GM18502 (cell line): ENCODE measurements around the gene LSR.

ENCODE experiments used
- ATAC-seq: cut with Tn5 transposase; IDR thresholded peaks from one replicate; pipeline ENCODE4 v1.9.1; 2021; ENCODE audit warnings: mild to moderate bottlenecking; ENCODE audit not compliant: unreplicated experiment, poor library complexity

The LSR gene

DNA sequence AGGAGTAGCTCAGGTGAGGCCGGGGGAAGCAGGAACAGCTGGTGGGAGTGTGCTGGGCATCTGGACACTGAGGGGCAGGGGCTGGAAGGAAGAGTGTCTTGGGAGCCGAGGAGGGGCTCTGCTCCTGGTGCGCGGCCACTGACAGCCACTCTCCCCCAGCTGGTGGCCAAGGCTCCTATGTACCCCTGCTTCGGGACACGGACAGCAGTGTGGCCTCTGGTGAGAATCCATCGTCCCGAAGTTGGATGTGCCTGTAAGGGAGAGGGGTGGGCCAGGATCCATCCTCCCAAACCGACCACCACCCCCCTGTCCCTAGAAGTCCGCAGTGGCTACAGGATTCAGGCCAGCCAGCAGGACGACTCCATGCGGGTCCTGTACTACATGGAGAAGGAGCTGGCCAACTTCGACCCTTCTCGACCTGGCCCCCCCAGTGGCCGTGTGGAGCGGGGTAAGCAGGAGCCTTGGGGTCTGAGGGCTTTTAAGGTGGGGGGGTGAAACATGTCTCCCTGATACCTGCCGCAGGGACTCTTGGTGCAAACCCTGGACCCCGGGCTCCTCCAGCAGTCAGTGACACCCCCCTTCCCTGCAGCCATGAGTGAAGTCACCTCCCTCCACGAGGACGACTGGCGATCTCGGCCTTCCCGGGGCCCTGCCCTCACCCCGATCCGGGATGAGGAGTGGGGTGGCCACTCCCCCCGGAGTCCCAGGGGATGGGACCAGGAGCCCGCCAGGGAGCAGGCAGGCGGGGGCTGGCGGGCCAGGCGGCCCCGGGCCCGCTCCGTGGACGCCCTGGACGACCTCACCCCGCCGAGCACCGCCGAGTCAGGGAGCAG is 17.9 kb downstream of the LSR start:
- no peak for ATAC-seq

DNA sequence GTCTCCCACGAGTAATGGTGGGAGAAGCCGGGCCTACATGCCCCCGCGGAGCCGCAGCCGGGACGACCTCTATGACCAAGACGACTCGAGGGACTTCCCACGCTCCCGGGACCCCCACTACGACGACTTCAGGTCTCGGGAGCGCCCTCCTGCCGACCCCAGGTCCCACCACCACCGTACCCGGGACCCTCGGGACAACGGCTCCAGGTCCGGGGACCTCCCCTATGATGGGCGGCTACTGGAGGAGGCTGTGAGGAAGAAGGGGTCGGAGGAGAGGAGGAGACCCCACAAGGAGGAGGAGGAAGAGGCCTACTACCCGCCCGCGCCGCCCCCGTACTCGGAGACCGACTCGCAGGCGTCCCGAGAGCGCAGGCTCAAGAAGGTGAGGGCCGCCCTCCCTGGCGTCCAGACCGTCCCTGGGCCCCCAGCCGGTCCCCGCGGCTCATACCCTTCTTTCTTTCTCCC is 18.6 kb downstream of the LSR start:
- no peak for ATAC-seq

DNA sequence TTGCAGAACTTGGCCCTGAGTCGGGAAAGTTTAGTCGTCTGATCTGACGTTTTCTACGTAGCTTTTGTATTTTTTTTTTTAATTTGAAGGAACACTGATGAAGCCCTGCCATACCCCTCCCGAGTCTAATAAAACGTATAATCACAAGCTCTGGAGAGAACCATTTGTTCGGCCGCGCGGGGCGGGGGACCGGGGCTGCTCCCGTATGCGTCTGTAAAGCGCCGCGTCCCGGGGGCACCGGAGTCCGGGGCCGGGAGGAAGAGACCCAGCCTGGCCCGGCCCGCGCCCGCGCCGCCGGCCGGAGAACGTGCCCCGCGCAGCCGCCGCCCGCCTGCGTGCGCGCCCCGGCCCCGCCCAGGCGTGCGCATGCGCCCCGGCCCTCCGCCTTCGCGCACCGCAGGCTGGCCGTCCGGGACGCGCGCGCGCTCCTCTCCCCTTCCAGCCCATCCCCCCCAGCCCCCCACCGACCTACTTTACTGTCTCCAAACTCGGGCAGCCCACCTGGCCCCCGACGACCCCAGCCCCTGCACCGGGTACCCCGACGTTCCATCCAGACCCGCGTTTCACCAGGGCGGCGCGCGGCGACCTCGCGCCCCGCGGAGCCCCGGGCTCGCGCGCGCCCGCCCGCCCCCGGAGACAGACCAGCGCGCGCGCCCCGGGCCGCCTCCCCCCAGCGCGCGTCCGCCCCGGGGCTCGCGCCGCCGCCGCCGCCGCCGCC is 19.2 kb downstream of the LSR start:
- ATAC-seq, result peak; percentile 49

DNA sequence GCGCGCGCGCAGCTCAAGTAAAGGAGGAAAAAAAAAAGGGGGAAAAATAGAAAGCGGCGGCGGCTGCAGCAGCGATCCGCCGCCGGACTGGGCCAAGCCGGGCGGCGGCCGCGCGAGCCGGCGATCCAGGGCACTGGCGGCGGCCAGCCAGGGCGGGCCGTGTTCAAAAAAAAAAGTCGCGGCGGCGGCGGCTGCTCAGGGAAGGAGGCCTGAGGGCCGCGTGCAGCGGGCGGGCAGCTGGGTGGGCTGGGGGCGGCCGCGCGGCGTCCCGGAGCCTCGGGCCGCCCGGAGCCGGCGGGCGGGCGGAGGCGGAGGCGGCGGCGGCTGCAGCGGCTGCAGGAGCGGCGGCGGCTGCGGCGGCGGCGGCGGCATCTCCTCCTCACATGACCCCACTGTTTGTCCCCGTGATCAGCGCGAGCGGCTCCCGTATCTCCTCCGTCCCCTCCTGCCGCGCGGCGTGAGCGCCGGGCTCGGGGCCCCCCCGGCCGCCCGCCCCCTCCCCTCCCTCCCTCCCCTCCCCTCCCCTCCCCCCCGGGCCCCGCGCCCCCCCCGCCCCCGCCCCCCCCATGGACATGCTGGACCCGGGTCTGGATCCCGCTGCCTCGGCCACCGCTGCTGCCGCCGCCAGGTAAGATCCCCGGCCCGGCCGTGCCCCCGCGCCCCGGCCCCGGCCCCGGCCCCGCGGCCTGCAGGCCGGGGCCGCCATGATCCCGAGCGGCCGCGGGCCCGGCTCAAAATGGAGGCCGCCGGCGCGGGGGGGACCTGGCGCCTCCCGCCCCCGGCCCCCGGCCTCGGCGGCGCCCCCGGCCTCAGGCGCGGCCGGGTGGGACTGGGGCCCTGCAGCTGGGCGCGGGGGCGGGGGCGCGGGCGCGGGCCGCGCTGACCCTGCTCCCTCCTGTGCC is 20.0 kb downstream of the LSR start, which contains the start of gene USF2:
USF2 (plus strand) TSS at position 427 of the 902 bp plus-strand sequence; CDS start at position 567, 140 bp downstream.
- ATAC-seq, result peak; percentile 35

GRCh38 chr19:35269438-35270117 is 20.8 kb downstream of the LSR start:
- peak; percentile 49 for ATAC-seq

GRCh38 chr19:35270381-35270811 is 21.6 kb downstream of the LSR start:
- ATAC-seq, result no peak

DNA sequence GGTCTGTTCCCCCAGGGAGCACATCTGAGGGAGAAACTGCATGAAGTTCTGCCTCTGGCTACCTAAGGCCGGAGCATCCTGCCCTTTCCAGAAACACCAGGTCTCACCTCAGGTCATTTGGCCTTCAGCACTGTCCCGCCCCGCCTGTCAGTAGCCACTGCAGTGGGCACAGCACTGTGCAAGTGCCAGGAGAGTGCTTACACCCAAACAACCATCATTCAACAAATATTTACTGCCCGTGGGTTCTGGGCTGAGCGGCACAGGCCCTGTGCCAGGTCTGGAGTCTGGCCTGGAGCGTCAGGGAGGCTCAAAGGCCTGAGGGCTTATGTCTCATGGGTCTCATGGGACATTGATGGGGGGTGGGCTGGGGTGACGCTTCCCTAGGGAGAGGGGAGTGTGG is 22.7 kb downstream of the LSR start:
- ATAC-seq, result no peak

GRCh38 chr19:35272122-35272719 is 23.4 kb downstream of the LSR start:
- ATAC-seq, result no peak

GRCh38 chr19:35272954-35273649 is 24.3 kb downstream of the LSR start:
- no peak for ATAC-seq

DNA sequence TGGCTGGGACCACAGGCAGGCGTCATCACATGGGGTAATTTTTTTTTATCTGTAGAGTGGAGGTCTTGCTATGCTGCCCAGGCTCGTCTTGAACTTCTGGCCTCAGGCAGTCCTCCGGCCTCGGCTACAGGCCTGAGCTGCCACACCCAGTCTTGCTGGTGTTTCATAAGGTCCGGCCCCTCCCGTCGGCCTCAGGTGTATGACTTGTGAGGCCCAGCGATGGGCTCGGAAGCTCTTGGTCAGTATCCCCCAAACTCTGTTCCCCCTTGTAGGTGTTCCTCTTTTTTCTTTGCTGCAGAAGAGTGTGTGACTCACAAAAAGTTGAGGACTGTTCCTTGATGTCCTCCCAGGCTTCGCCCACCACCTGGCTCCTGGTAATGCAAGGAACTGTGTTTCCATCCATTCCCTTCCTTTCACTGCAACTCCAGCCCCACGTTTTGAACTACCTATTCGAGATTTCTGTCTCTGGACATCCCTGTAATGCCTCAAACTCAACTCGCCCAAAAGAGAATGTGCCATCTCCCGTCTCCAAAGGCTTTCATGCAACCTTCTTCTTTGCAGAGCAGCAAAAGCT is 25.0 kb downstream of the LSR start:
- ATAC-seq, result no peak

DNA sequence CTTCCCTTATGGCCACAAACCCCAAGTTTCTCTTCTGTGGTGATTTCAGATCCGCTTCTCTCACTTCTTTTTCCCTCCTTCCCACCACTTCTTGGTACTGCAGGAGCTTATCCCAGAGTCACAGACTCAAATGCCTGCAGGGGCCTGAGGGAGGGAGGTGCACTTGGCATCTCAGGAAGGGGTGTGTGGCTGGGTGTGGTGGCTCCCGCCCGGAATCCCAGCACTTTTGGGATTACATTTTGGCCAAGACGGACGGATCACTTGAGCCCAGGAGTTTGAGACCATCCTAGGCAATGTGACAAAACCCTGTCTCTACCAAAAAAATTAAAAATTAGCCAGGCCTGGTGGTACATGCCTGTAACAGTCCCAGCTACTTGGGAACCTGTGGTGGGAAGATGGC is 25.5 kb downstream of the LSR start:
- no peak for ATAC-seq

- no peak for ATAC-seq
These were observed 28.0 kb downstream of the LSR start for GRCh38 chr19:35276706-35277281.

DNA sequence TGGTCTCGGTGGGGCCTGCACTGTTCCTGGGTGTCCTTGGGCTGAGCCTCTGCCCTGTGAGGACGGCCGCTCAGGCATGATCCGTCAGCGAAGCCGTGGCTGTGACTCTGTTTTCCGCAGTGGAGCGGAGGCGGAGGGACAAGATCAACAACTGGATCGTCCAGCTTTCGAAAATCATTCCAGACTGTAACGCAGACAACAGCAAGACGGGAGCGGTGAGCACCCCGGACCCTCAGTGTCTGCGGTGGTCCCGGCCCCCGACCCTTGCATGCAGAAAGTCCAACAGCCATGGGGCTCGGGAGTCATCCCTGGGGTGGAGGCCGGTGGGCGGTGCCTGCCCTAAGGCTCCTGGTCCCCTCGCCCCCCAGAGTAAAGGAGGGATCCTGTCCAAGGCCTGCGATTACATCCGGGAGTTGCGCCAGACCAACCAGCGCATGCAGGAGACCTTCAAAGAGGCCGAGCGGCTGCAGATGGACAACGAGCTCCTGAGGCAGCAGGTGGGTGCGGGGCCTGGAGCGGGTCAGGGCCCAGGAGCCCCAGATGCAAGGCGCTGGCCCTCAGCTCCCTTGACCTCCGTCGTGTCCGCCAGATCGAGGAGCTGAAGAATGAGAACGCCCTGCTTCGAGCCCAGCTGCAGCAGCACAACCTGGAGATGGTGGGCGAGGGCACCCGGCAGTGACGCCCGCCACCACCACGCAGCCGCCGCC is 29.9 kb downstream of the LSR start:
- no peak for ATAC-seq

DNA sequence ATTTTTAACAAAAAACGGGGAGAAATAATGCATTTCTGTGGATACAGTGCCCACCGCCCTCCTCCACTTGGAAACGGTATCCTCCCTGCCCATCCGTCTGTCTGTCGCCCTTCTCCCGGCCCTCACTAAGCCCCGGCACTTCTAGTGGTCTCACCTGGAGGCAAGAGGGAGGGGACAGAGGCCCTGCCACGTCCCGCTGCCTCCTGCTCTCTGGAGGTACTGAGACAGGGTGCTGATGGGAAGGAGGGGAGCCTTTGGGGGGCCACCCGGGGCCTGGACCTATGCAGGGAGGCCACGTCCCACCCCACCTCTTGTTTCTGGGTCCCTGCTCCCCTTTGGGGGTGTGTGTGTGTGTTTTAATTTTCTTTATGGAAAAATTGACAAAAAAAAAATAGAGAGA is 30.6 kb downstream of the LSR start:
- ATAC-seq, result no peak

- no peak for ATAC-seq
These were observed 31.4 kb downstream of the LSR start for GRCh38 chr19:35279985-35280821.

- ATAC-seq, result no peak
These were observed 32.5 kb downstream of the LSR start for GRCh38 chr19:35281303-35281702.
